ENCODE results near the gene SLC30A4.
"Not testable (repeated sequence)": the region's sequence is repeated elsewhere in the genome, so short reads cannot be mapped to it uniquely, and the experiment has no call there.

The SLC30A4 gene

GRCh38 chr15:45536934-45537333 lies 14.4 kb upstream of the SLC30A4 start:
- no peak for DNase-seq (ENCODE audit: low read depth in 2 of 2)
- TF ChIP-seq, protein P1, sequence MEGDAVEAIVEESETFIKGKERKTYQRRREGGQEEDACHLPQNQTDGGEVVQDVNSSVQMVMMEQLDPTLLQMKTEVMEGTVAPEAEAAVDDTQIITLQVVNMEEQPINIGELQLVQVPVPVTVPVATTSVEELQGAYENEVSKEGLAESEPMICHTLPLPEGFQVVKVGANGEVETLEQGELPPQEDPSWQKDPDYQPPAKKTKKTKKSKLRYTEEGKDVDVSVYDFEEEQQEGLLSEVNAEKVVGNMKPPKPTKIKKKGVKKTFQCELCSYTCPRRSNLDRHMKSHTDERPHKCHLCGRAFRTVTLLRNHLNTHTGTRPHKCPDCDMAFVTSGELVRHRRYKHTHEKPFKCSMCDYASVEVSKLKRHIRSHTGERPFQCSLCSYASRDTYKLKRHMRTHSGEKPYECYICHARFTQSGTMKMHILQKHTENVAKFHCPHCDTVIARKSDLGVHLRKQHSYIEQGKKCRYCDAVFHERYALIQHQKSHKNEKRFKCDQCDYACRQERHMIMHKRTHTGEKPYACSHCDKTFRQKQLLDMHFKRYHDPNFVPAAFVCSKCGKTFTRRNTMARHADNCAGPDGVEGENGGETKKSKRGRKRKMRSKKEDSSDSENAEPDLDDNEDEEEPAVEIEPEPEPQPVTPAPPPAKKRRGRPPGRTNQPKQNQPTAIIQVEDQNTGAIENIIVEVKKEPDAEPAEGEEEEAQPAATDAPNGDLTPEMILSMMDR (IDR thresholded peaks at IDR 0.05; ENCODE audit: low read depth, low read length) = no peak
- H3K4me3 ChIP-seq (replicated peaks in 1 of 2; ENCODE audit: low read depth in 2 of 2, low read length in 2 of 2) = no peak overlapping the region

GRCh38 chr15:45535486-45536042 lies 13.0 kb upstream of the SLC30A4 start:
- no peak for DNase-seq (ENCODE audit: low read depth in 2 of 2)
- TF ChIP-seq, protein P1 (IDR thresholded peaks at IDR 0.05; ENCODE audit: low read depth, low read length) = no peak
- no peak overlapping the region for H3K4me3 ChIP-seq (replicated peaks in 1 of 2; ENCODE audit: low read depth in 2 of 2, low read length in 2 of 2)

DNA sequence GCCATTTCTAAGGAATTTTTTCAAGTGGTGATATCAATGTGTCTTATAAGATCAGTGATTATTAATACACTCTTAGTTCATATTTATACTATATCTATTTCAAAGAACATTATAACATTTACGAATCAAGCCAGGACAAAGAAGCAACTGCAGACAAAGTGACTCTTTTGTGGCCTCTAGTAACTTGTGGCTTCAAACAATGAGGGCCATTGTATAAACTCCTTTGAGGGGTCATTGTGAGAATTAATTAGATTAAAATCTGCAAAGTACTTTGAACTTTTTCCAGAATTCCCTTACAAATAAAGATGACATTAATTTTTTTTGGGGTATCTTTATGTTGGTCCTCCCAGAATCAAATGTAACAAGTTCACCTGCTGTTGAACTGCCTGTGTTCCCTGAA lies 12.3 kb upstream of the SLC30A4 start:
- H3K4me3 ChIP-seq (replicated peaks in 1 of 2; ENCODE audit: low read depth in 2 of 2, low read length in 2 of 2) = no peak overlapping the region
- TF ChIP-seq, protein P1 (IDR thresholded peaks at IDR 0.05; ENCODE audit: low read depth, low read length) = no peak
- DNase-seq (ENCODE audit: low read depth in 2 of 2) = no peak

- H3K4me3 ChIP-seq (replicated peaks in 1 of 2; ENCODE audit: low read depth in 2 of 2, low read length in 2 of 2) = not testable (repeated sequence)
- DNase-seq (ENCODE audit: low read depth in 2 of 2) = peak in 1 of 2 donors; percentile 54
Observed at GRCh38 chr15:45532892-45533291, 10.3 kb upstream of the SLC30A4 start.

DNA sequence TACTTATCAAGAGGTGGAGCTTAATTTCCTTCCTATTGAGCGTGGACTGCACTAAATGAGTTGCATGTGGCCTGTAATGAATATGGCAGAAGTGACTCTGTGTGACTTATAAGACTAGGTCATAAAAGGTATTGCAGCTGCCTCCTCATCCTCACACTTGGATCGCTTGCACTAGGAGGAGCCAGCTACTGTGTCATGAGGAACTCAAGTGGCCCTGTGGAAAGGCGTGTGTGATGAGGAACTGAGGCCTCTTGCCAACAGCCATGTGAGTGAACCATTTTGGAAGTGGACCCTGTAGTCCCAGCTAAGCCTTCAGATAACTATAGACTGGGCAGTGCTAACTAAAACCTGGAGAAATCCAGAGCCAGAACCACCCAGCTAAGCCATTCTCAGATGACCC lies 7.1 kb upstream of the SLC30A4 start:
- H3K4me3 ChIP-seq (replicated peaks in 1 of 2; ENCODE audit: low read depth in 2 of 2, low read length in 2 of 2) = no peak overlapping the region
- DNase-seq (ENCODE audit: low read depth in 2 of 2) = no peak
- TF ChIP-seq, protein P1 (IDR thresholded peaks at IDR 0.05; ENCODE audit: low read depth, low read length) = no peak

GRCh38 chr15:45527086-45527485 lies 4.5 kb upstream of the SLC30A4 start:
- H3K4me3 ChIP-seq (replicated peaks in 1 of 2; ENCODE audit: low read depth in 2 of 2, low read length in 2 of 2) = no peak overlapping the region
- no peak for DNase-seq (ENCODE audit: low read depth in 2 of 2)
- TF ChIP-seq, protein P1 (IDR thresholded peaks at IDR 0.05; ENCODE audit: low read depth, low read length) = no peak

DNA sequence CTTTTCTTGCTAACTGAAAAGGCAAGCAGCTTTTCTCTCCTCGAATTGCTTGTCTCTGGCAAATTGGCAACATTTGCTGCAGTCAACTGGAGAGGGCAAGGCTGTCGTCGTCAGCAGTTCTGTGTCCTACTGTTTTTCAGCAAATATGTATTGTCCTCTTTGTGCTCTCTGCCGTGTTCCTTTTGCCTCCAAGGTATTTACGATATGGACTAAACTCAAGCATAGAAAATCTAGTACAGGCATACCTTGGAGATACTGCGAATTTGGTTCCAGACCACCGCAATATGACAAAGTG lies 558 bp upstream of the SLC30A4 start:
- peak overlapping the region; percentile 68 for H3K4me3 ChIP-seq (replicated peaks in 1 of 2; ENCODE audit: low read depth in 2 of 2, low read length in 2 of 2)
- peak in 1 of 2 donors; percentile 49 for DNase-seq (ENCODE audit: low read depth in 2 of 2)
- TF ChIP-seq, protein P1 (IDR thresholded peaks at IDR 0.05; ENCODE audit: low read depth, low read length) = no peak

All from cardiac fibroblast (primary cell).